Measurements from ENCODE around the gene DDX39A. TPM values are rescaled to one million over a fixed set of nuclear protein-coding genes. Genes with fewer than 3 reads are reported as not detected.
"Not testable (repeated sequence)": the region's sequence is repeated elsewhere in the genome, so short reads cannot be mapped to it uniquely, and the experiment has no call there.

The DDX39A gene
- total RNA-seq, 1 donor from 2014 or later, result 273 TPM

- Mint-ChIP-seq H3K36me3 (ENCODE audit: low read depth) (peaks cover 5% of the 10 kb centered on the region), H3K27me3 (ENCODE audit: insufficient read depth) (no peaks in the 10 kb centered on the region), H3K27ac (peak overlapping the region; percentile 98), H3K4me3 (peak overlapping the region; percentile 76), H3K9me3 (no peaks in the 10 kb centered on the region), H3K4me1 (ENCODE audit: low read depth) (peaks cover 79% of the 10 kb centered on the region)
- no peak for DNase-seq (ENCODE audit: low spot score)
- intact Hi-C loops (cut with micrococcal nuclease), result no loop called here
Observed at GRCh38 chr19:14370169-14370939, 48.8 kb downstream of the DDX39A start.

- peak overlapping the region; percentile 98 for H3K27ac Mint-ChIP-seq
- peaks cover 5% of the 10 kb centered on the region for H3K36me3 Mint-ChIP-seq (ENCODE audit: low read depth)
- peaks cover 79% of the 10 kb centered on the region for H3K4me1 Mint-ChIP-seq (ENCODE audit: low read depth)
- H3K4me3 Mint-ChIP-seq, result peak overlapping the region; percentile 76
- intact Hi-C loops (cut with micrococcal nuclease), result loop anchor here (2.0 to 10.0 kb wide), 5 partner anchors 17 to 523 kb away; partner anchors contain the start of genes DDX39A and RFX1
- no peaks in the 10 kb centered on the region for H3K27me3 Mint-ChIP-seq (ENCODE audit: insufficient read depth)
- peak; percentile 85 for DNase-seq (ENCODE audit: low spot score)
- H3K9me3 Mint-ChIP-seq, result no peaks in the 10 kb centered on the region
Observed at GRCh38 chr19:14369399-14370168, 49.6 kb downstream of the DDX39A start.

- DNase-seq (ENCODE audit: low spot score), result peak; percentile 58
- peaks cover 80% of the 10 kb centered on the region for H3K4me1 Mint-ChIP-seq (ENCODE audit: low read depth)
- peak overlapping the region; percentile 90 for H3K27ac Mint-ChIP-seq
- peak overlapping the region; percentile 34 for H3K4me3 Mint-ChIP-seq
- no peaks in the 10 kb centered on the region for H3K9me3 Mint-ChIP-seq
- H3K27me3 Mint-ChIP-seq (ENCODE audit: insufficient read depth), result no peaks in the 10 kb centered on the region
- H3K36me3 Mint-ChIP-seq (ENCODE audit: low read depth), result peaks cover 5% of the 10 kb centered on the region
- intact Hi-C loops (cut with micrococcal nuclease), result loop anchor here (1.0 to 10.0 kb wide), 7 partner anchors 13 to 521 kb away; partner anchors contain the start of genes ADGRE5, DDX39A and RFX1
Observed at GRCh38 chr19:14368011-14368513, 51.1 kb downstream of the DDX39A start.

- intact Hi-C loops (cut with micrococcal nuclease), result loop anchor here (10.0 kb wide), 1 partner anchor 362 kb away; the partner anchor contains the start of gene RFX1
- DNase-seq (ENCODE audit: low spot score), result no peak
- Mint-ChIP-seq H3K4me1 (ENCODE audit: low read depth) (peaks cover 78% of the 10 kb centered on the region), H3K4me3 (peak overlapping the region; percentile 74), H3K9me3 (no peaks in the 10 kb centered on the region), H3K36me3 (ENCODE audit: low read depth) (peaks cover 5% of the 10 kb centered on the region), H3K27me3 (ENCODE audit: insufficient read depth) (no peaks in the 10 kb centered on the region), H3K27ac (peak overlapping the region; percentile 97)
Observed at GRCh38 chr19:14367016-14367415, 52.1 kb downstream of the DDX39A start.

- peak overlapping the region; percentile 97 for H3K27ac Mint-ChIP-seq
- peaks cover 80% of the 10 kb centered on the region for H3K4me1 Mint-ChIP-seq (ENCODE audit: low read depth)
Observed at GRCh38 chr19:14366529-14366928, 52.6 kb downstream of the DDX39A start.

GRCh38 chr19:14364098-14364443, 55.1 kb downstream of the DDX39A start:
- not testable (repeated sequence) for H3K27me3 Mint-ChIP-seq (ENCODE audit: insufficient read depth); H3K36me3 Mint-ChIP-seq (ENCODE audit: low read depth); H3K9me3 Mint-ChIP-seq; DNase-seq (ENCODE audit: low spot score)
- intact Hi-C loops (cut with micrococcal nuclease), result loop anchor here (5.0 to 10.0 kb wide), 2 partner anchors 108 to 359 kb away; partner anchors contain the start of gene RFX1
- Mint-ChIP-seq H3K27ac (peak overlapping the region; percentile 85), H3K4me1 (ENCODE audit: low read depth) (peaks cover 58% of the 10 kb centered on the region), H3K4me3 (peak overlapping the region; percentile 89)

More at GRCh38 chr19:14366529-14366928, 52.6 kb downstream of the DDX39A start:
- H3K9me3 Mint-ChIP-seq, result no peaks in the 10 kb centered on the region
- no peaks in the 10 kb centered on the region for H3K27me3 Mint-ChIP-seq (ENCODE audit: insufficient read depth)
- peaks cover 5% of the 10 kb centered on the region for H3K36me3 Mint-ChIP-seq (ENCODE audit: low read depth)
- DNase-seq (ENCODE audit: low spot score), result peak; percentile 86
- H3K4me3 Mint-ChIP-seq, result peak overlapping the region; percentile 74
- intact Hi-C loops (cut with micrococcal nuclease), result loop anchor here (10.0 kb wide), 1 partner anchor 362 kb away; the partner anchor contains the start of gene RFX1

DNA sequence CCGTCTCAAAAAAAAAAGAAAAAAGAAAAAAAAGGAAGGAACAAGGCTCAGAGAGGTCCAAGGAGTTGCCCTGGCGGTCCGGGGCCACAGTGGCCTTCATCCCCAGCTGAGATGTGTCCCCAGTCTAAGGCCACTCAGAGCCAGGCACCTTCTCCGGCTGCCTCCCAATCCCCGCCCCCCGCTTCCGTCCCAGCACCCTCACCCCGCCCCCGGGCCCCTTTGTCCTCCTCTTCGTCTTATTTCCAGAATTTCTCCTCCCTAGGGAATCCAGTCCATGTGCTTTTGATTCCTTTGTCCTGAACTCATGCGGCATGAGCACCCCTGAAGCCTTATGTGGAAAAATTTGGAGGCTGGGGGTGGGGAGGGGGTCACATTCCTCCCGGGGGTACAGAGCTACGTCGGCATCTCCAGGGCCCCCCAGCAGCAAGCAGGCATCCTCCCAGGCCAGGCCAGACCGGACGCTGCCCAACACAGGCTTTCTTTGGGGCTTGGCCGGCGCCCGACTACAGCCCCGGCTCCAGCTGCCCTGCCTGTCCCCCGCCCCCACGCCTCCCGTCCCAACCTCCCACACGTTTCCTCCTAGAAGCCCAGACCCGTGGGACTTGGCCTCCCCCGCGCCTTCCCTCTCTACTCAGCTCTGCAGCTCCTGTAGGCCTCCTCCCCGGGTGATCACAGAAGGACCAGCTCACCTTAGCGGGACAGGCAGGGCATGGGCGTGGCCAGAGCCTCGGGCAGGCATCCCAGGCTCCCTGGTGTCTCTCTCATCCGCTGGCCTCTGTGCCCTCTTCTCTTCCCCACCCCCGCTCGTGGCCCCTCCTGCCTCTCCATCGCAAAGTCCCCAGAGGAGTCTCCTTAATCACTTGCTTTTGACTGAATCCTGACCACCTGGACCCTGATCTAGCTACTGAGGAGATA, 55.7 kb downstream of the DDX39A start:
- Mint-ChIP-seq H3K9me3 (no peaks in the 10 kb centered on the region), H3K27me3 (ENCODE audit: insufficient read depth) (no peaks in the 10 kb centered on the region), H3K27ac (peak overlapping the region; percentile 85), H3K4me1 (ENCODE audit: low read depth) (peaks cover 56% of the 10 kb centered on the region), H3K4me3 (peak overlapping the region; percentile 89), H3K36me3 (ENCODE audit: low read depth) (no peaks in the 10 kb centered on the region)
- intact Hi-C loops (cut with micrococcal nuclease), result loop anchor here (5.0 to 10.0 kb wide), 2 partner anchors 109 to 359 kb away; partner anchors contain the start of gene RFX1
- DNase-seq (ENCODE audit: low spot score), result no peak

- H3K4me3 Mint-ChIP-seq, result peak overlapping the region; percentile 61
- DNase-seq (ENCODE audit: low spot score), result no peak
- H3K9me3 Mint-ChIP-seq, result no peaks in the 10 kb centered on the region
- intact Hi-C loops (cut with micrococcal nuclease), result loop anchor here (1.0 to 10.0 kb wide), 3 partner anchors 44 to 357 kb away; partner anchors contain the start of gene RFX1
- H3K27me3 Mint-ChIP-seq (ENCODE audit: insufficient read depth), result no peaks in the 10 kb centered on the region
- H3K27ac Mint-ChIP-seq, result peak overlapping the region; percentile 68
- peaks cover 41% of the 10 kb centered on the region for H3K4me1 Mint-ChIP-seq (ENCODE audit: low read depth)
- peaks cover 1% of the 10 kb centered on the region for H3K36me3 Mint-ChIP-seq (ENCODE audit: low read depth)
Observed at GRCh38 chr19:14361824-14362223, 57.3 kb downstream of the DDX39A start.

Other genes starting within 250 kb of the DDX39A start
- 11.6 and 12.4 TPM in 2 replicates for gene ADGRL1, start 213.2 kb downstream of the DDX39A start, total RNA-seq
- gene ADGRE5, start 37.9 kb downstream of the DDX39A start, total RNA-seq, result 219 and 226 TPM in 2 replicates
- gene PKN1, start 14.0 kb upstream of the DDX39A start, total RNA-seq, result 151 and 180 TPM in 2 replicates
- gene PTGER1, start 56.0 kb upstream of the DDX39A start, total RNA-seq, result 0.44 and 0.78 TPM in 2 replicates
- gene GIPC1, start 76.8 kb upstream of the DDX39A start, total RNA-seq, result 42.9 and 43.7 TPM in 2 replicates
- 104 and 120 TPM in 2 replicates for gene DNAJB1, start 99.1 kb upstream of the DDX39A start, total RNA-seq
- gene TECR, start 110.3 kb upstream of the DDX39A start, total RNA-seq, result 110 and 120 TPM in 2 replicates
- gene NDUFB7, start 152.7 kb upstream of the DDX39A start, total RNA-seq, result 131 and 133 TPM in 2 replicates
- 0.13 TPM in 1 of 2 replicates, not detected in the other for gene CLEC17A, start 163.7 kb upstream of the DDX39A start, total RNA-seq

Data from activated T-helper 1 cell treated with anti-CD3 and anti-CD28 coated beads, Interleukin-12 subunit alpha, Interleukin-12 subunit beta, Interleukin-2, Interleukin-4 antibody, amounts not matched to agents 30 ng/mL and 10 ng/mL and 1 ng/mL, durations not matched to agents 14 hours and 24 hours and 36 hours (primary cell).